ENCODE measurements around the gene DHCR24. TPM values are rescaled to one million over a fixed set of nuclear protein-coding genes. Genes with fewer than 3 reads are reported as not detected.
"Not testable (repeated sequence)": the region's sequence is repeated elsewhere in the genome, so short reads cannot be mapped to it uniquely, and the experiment has no call there.

Gene DHCR24
- total RNA-seq, 1 donor from 2014 or later = 181 TPM

DNA sequence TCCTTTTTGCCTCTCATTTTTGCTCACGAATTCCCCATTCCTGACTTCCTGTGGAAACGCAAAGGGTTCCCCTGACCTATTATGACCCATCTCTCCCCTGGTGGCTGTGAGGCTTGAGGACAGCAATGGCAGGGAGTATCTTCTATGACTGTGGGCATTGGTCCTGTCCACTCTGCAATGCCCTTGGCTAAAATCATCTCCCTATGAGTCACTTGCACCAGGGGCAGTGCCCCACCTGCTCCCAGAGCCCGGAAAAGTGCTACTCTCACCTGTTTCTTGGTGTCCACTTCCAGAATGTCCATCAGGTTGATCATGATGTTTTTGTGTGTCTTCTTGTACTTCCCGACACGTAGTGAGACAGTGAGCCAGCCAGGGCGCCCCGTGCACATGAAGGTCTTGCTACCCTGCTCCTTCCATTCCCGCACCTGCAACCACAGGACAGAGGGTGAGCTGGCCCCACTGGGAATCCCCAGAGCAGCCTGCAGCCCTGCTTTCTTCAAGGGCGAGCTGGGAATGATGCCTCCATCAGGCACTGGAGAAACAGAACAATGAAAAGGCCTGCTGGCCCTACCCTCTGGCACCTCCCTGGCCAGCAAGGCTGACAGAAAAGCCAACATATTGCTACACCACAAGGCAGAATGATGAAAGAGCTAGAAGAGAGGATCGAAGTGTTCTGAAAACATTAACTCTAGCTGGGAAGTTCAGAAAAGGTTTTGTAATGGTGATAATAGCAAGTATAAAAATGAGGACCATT lies 3.5 kb downstream of the DHCR24 start:
- H3K27me3 Mint-ChIP-seq (ENCODE audit: unreplicated experiment) = peaks cover 2% of the 10 kb centered on the region
- no peak for DNase-seq (ENCODE audit: low spot score)
- H3K27ac Mint-ChIP-seq (ENCODE audit: unreplicated experiment) = no peak overlapping the region
- peaks cover 43% of the 10 kb centered on the region for H3K4me1 Mint-ChIP-seq (ENCODE audit: unreplicated experiment)
- peak overlapping the region; percentile 16 for H3K4me3 Mint-ChIP-seq (ENCODE audit: unreplicated experiment)
- TF ChIP-seq, protein P1, sequence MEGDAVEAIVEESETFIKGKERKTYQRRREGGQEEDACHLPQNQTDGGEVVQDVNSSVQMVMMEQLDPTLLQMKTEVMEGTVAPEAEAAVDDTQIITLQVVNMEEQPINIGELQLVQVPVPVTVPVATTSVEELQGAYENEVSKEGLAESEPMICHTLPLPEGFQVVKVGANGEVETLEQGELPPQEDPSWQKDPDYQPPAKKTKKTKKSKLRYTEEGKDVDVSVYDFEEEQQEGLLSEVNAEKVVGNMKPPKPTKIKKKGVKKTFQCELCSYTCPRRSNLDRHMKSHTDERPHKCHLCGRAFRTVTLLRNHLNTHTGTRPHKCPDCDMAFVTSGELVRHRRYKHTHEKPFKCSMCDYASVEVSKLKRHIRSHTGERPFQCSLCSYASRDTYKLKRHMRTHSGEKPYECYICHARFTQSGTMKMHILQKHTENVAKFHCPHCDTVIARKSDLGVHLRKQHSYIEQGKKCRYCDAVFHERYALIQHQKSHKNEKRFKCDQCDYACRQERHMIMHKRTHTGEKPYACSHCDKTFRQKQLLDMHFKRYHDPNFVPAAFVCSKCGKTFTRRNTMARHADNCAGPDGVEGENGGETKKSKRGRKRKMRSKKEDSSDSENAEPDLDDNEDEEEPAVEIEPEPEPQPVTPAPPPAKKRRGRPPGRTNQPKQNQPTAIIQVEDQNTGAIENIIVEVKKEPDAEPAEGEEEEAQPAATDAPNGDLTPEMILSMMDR (IDR thresholded peaks at IDR 0.05; ENCODE audit: unreplicated experiment) = no peak
- peaks cover 25% of the 10 kb centered on the region for H3K36me3 Mint-ChIP-seq (ENCODE audit: low read depth, unreplicated experiment)
- H3K9me3 Mint-ChIP-seq (ENCODE audit: unreplicated experiment) = no peaks in the 10 kb centered on the region

DNA sequence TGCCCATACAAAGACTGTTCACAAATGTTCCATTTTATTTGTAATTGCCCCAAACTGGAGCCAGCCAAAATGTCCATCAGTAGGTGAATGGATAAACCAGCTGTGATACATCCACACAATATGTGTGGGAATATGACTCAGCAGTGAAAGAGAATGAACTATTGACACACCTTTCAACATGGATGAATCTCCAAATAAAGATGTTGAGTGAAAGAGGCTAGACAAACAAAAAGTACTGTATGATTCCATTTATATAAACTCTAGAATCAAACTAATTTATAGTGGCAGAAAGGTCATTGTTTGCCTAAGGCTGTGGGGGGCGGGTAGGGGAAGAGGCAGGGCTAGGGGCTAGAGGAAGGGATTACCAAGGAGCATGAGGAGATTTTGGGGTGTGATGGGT lies 4.5 kb downstream of the DHCR24 start:
- Mint-ChIP-seq H3K4me1 (ENCODE audit: unreplicated experiment) (peaks cover 39% of the 10 kb centered on the region), H3K27me3 (ENCODE audit: unreplicated experiment) (no peaks in the 10 kb centered on the region), H3K27ac (ENCODE audit: unreplicated experiment) (peak overlapping the region; percentile 11), H3K36me3 (ENCODE audit: low read depth, unreplicated experiment) (peaks cover 26% of the 10 kb centered on the region), H3K9me3 (ENCODE audit: unreplicated experiment) (no peaks in the 10 kb centered on the region), H3K4me3 (ENCODE audit: unreplicated experiment) (no peak overlapping the region)
- TF ChIP-seq, protein P1 (IDR thresholded peaks at IDR 0.05; ENCODE audit: unreplicated experiment) = no peak
- no peak for DNase-seq (ENCODE audit: low spot score)

DNA sequence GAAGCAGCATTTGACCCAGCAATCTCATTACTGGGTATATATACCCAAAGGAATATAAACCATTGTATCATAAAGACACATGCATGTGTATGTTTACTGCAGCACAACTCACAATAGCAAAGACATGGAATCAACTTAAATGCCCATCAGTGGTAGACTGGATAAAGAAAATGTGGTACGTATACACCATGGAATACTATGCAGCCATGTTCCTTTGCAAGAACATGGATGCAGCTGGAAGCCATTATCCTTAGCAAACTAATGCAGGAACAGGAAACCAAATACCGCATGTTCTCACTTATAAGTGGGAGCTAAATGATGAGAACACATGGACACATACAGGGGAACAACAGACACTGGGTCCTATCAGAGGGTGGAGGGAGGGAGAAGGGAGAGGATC lies 5.4 kb downstream of the DHCR24 start:
- DNase-seq (ENCODE audit: low spot score); H3K27ac Mint-ChIP-seq (ENCODE audit: unreplicated experiment); H3K4me3 Mint-ChIP-seq (ENCODE audit: unreplicated experiment); H3K9me3 Mint-ChIP-seq (ENCODE audit: unreplicated experiment); H3K27me3 Mint-ChIP-seq (ENCODE audit: unreplicated experiment): not testable (repeated sequence)
- Mint-ChIP-seq H3K36me3 (ENCODE audit: low read depth, unreplicated experiment) (peaks cover 26% of the 10 kb centered on the region), H3K4me1 (ENCODE audit: unreplicated experiment) (peaks cover 39% of the 10 kb centered on the region)

DNA sequence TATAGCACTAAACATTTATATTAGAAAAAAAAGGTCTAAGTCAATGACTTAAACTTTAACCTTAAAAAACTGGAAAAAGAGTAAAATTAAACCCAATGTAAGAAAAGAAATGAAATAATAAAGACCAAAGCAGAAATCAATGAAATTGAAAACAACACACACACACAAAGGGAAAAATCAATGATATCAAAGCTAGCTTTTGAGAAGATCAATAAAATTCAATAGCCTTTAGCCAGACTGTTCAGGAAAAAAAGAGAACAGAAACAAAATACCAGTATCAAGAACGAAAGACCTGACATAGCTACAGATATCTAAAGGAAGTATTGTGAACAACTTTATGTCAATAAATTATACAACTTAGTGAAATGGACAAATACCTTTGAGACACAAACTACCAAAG lies 7.1 kb downstream of the DHCR24 start:
- TF ChIP-seq, protein P1 (IDR thresholded peaks at IDR 0.05; ENCODE audit: unreplicated experiment) = no peak
- no peak overlapping the region for H3K4me3 Mint-ChIP-seq (ENCODE audit: unreplicated experiment)
- no peak for DNase-seq (ENCODE audit: low spot score)
- no peaks in the 10 kb centered on the region for H3K9me3 Mint-ChIP-seq (ENCODE audit: unreplicated experiment)
- no peak overlapping the region for H3K27ac Mint-ChIP-seq (ENCODE audit: unreplicated experiment)
- peaks cover 23% of the 10 kb centered on the region for H3K4me1 Mint-ChIP-seq (ENCODE audit: unreplicated experiment)
- H3K27me3 Mint-ChIP-seq (ENCODE audit: unreplicated experiment) = no peaks in the 10 kb centered on the region
- peaks cover 31% of the 10 kb centered on the region for H3K36me3 Mint-ChIP-seq (ENCODE audit: low read depth, unreplicated experiment)

DNA sequence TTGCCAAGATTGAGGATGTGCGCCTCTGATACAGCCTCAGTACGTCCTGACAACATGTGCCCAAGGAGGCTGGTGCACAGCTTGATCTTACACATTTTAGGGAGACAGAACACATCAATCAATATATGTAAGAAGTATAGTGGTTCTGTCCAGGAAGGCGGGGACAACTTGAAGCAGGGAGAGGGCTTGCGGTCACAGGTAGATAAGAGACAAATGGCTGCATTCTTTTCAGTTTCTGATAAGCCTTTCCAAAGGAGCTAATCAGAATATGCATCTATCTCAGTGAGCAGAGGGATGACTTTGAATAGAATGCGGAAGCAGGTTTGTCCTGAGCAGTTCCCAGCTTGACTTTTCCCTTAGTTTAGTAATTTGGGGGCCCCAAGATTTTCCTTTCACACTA lies 10.2 kb downstream of the DHCR24 start:
- H3K27ac Mint-ChIP-seq (ENCODE audit: unreplicated experiment) = no peak overlapping the region

More for the DNA sequence above, 10.2 kb downstream of the DHCR24 start:
- Mint-ChIP-seq H3K27me3 (ENCODE audit: unreplicated experiment) (no peaks in the 10 kb centered on the region), H3K4me3 (ENCODE audit: unreplicated experiment) (no peak overlapping the region), H3K9me3 (ENCODE audit: unreplicated experiment) (no peaks in the 10 kb centered on the region), H3K4me1 (ENCODE audit: unreplicated experiment) (peaks cover 3% of the 10 kb centered on the region), H3K36me3 (ENCODE audit: low read depth, unreplicated experiment) (peaks cover 38% of the 10 kb centered on the region)
- TF ChIP-seq, protein P1 (IDR thresholded peaks at IDR 0.05; ENCODE audit: unreplicated experiment) = no peak
- no peak for DNase-seq (ENCODE audit: low spot score)
